Keratinocyte (primary cell): ENCODE results near the gene TLR4. TPM values are rescaled to one million over a fixed set of nuclear protein-coding genes. Genes with fewer than 3 reads are reported as not detected.

Experiments used
- DNase-seq: peaks from one replicate; pipeline ENCODE4 v3.0.0-alpha.2; 2011; ENCODE audit warnings: low read depth, missing footprints, low spot score
- FAIRE-seq: peaks from 2 replicates; lab custom pipeline; 2011; peaks lifted over from hg19 to GRCh38; lab: Jason Lieb, UNC
- H2AFZ ChIP-seq: 2 replicates; pipeline ENCODE4 v1.6.0; 2012; ENCODE audit warnings: low read length, control low read depth, inconsistent platforms; ENCODE audit not compliant: control insufficient read depth
- H3K27ac ChIP-seq: 2 replicates; pipeline ENCODE4 v1.5.1; 2011; ENCODE audit warnings: low read length; ENCODE audit not compliant: control insufficient read depth, insufficient read depth
- H3K27me3 ChIP-seq: 3 replicates; pipeline ENCODE4 v1.6.0; 2011; ENCODE audit warnings: low read length; ENCODE audit not compliant: control insufficient read depth, insufficient read depth; ENCODE audit errors: extremely low read depth
- H3K36me3 ChIP-seq, 2 experiments: 2 replicates in 1 of 2; 3 replicates in 1 of 2; pipeline ENCODE4 v1.5.1; 2011; ENCODE audit warnings: low read length in 2 of 2, mild to moderate bottlenecking in 1 of 2; ENCODE audit not compliant: control insufficient read depth in 2 of 2, insufficient read depth in 2 of 2; ENCODE audit errors: extremely low read depth in 1 of 2
- H3K4me1 ChIP-seq: 3 replicates; pipeline ENCODE4 v1.5.1; 2011; ENCODE audit warnings: low read length; ENCODE audit not compliant: control insufficient read depth, insufficient read depth; ENCODE audit errors: extremely low read depth
- H3K4me2 ChIP-seq: 3 replicates; pipeline ENCODE4 v1.6.0; 2011; ENCODE audit warnings: low read depth, low read length; ENCODE audit not compliant: control insufficient read depth, insufficient read depth; ENCODE audit errors: extremely low read depth
- H3K4me3 ChIP-seq, 3 experiments: fragments of 200-600 bp in 1 of 3; sonication (generic) in 1 of 3; 2 replicates in 2 of 3; 3 replicates in 1 of 3; pipeline ENCODE4 v1.5.1; 2011 to 2016; ENCODE audit warnings: low read length in 3 of 3, mild to moderate bottlenecking in 3 of 3, control low read depth in 2 of 3, inconsistent platforms in 1 of 3, low read depth in 1 of 3, mixed read lengths in 1 of 3, mixed run types in 1 of 3, moderate library complexity in 1 of 3; ENCODE audit not compliant: control insufficient read depth in 2 of 3, insufficient read depth in 2 of 3; ENCODE audit errors: extremely low read depth in 1 of 3
- H3K79me2 ChIP-seq: 2 replicates; pipeline ENCODE4 v1.6.0; 2012; ENCODE audit warnings: low read length; ENCODE audit not compliant: control insufficient read depth, insufficient read depth
- H3K9ac ChIP-seq: 3 replicates; pipeline ENCODE4 v1.6.0; 2011; ENCODE audit warnings: low read length; ENCODE audit not compliant: control insufficient read depth, insufficient read depth; ENCODE audit errors: extremely low read depth
- H3K9me1 ChIP-seq: 3 replicates; pipeline ENCODE4 v1.6.0; 2011; ENCODE audit warnings: low read length; ENCODE audit not compliant: control insufficient read depth, insufficient read depth; ENCODE audit errors: extremely low read depth
- H3K9me3 ChIP-seq: 2 replicates; pipeline ENCODE4 v1.5.1; 2012; ENCODE audit warnings: low read depth, low read length; ENCODE audit not compliant: control insufficient read depth
- H4K20me1 ChIP-seq: 3 replicates; pipeline ENCODE4 v1.6.0; 2011; ENCODE audit warnings: low read length; ENCODE audit not compliant: control insufficient read depth, insufficient read depth; ENCODE audit errors: extremely low read depth
- CTCF ChIP-seq, 3 experiments: IDR thresholded peaks in 1 of 3; conservative IDR thresholded peaks in 1 of 3; optimal IDR thresholded peaks in 1 of 3; 2 replicates in 2 of 3; 3 replicates in 1 of 3; pipeline versions ENCODE3 to v1.5.1; 2011; ENCODE audit warnings: low read length in 3 of 3, mild to moderate bottlenecking in 3 of 3, moderate library complexity in 2 of 3, control low read depth in 1 of 3, inconsistent platforms in 1 of 3; ENCODE audit not compliant: insufficient read depth in 2 of 3; ENCODE audit errors: extremely low read depth in 1 of 3
- EZH2 ChIP-seq: IDR thresholded peaks from one replicate; pipeline ENCODE4 v1.6.1; 2012; ENCODE audit warnings: inconsistent platforms, mild to moderate bottlenecking, low read length, moderate library complexity
- dilution Hi-C: fragments of 300-500 bp; cut with MboI; formaldehyde crosslinking; loops from one replicate; pipeline ENCODE4 v1.7.0; 2020; ENCODE audit warnings: low sequenced_read_pairs; ENCODE audit not compliant: extremely low pct_ligation_motif_present
- polyA plus RNA-seq, 5 experiments: library from polyadenylated mRNA; depleted of rRNA in 3 of 5; stranded (reverse) in 3 of 5; stranded (forward) in 1 of 5; unstranded in 1 of 5; fragments of >200 nt; gene quantifications; 1 replicate in 1 of 5; 2 replicates in 3 of 5; 3 replicates in 1 of 5; pipeline versions ENCODE4 v1.2.1 to v1.2.3, GENCODE V29; 2011 to 2012; ENCODE audit warnings: missing spikeins in 2 of 5, low read depth in 1 of 5, low replicate concordance in 1 of 5

TLR4 gene
- polyA plus RNA-seq, 1 donor (not counting 4 experiments of a cell fraction or from before 2014, with no cell fraction given): 0.09 TPM

- H3K9ac ChIP-seq: no peak overlapping the region
- no peaks in the 10 kb centered on the region for H3K27me3 ChIP-seq
- no peak for DNase-seq
- no peak overlapping the region for H3K27ac ChIP-seq
- dilution Hi-C loops: no loop called here
- no peaks in the 10 kb centered on the region for H3K9me3 ChIP-seq
- no peak overlapping the region for H2AFZ ChIP-seq
- no peak for FAIRE-seq
- H3K4me3 ChIP-seq: no peak overlapping the region
- H3K79me2 ChIP-seq: no peaks in the 10 kb centered on the region
- no peaks in the 10 kb centered on the region for H3K36me3 ChIP-seq
- H3K4me1 ChIP-seq: no peaks in the 10 kb centered on the region
- no peak for TF ChIP-seq CTCF (optimal IDR thresholded peaks at IDR 0.05 in 1 of 3, IDR thresholded peaks at IDR 0.05 in 1 of 3, conservative IDR thresholded peaks at IDR 0.05 in 1 of 3; ENCODE audit: extremely low read depth in 1 of 3, insufficient read depth in 2 of 3, low read length in 3 of 3)
- TF ChIP-seq EZH2: no peak
- H4K20me1 ChIP-seq: no peaks in the 10 kb centered on the region
- no peak overlapping the region for H3K4me2 ChIP-seq
- H3K9me1 ChIP-seq: no peaks in the 10 kb centered on the region
These were observed 31.8 kb upstream of the TLR4 start for GRCh38 chr9:117672369-117672768.

GRCh38 chr9:117677572-117677971 is 26.6 kb upstream of the TLR4 start:
- FAIRE-seq (no peak), DNase-seq (no peak)
- Histone ChIP-seq H3K9ac (no peak overlapping the region), H3K27me3 (no peaks in the 10 kb centered on the region), H3K4me1 (no peaks in the 10 kb centered on the region), H3K4me2 (no peak overlapping the region), H4K20me1 (no peaks in the 10 kb centered on the region), H3K9me3 (no peaks in the 10 kb centered on the region), H3K27ac (no peak overlapping the region), H2AFZ (no peak overlapping the region), H3K9me1 (no peaks in the 10 kb centered on the region), H3K4me3 (no peak overlapping the region), H3K79me2 (no peaks in the 10 kb centered on the region), H3K36me3 (no peaks in the 10 kb centered on the region)
- no peak for TF ChIP-seq CTCF (optimal IDR thresholded peaks at IDR 0.05 in 1 of 3, IDR thresholded peaks at IDR 0.05 in 1 of 3, conservative IDR thresholded peaks at IDR 0.05 in 1 of 3; ENCODE audit: extremely low read depth in 1 of 3, insufficient read depth in 2 of 3, low read length in 3 of 3)
- TF ChIP-seq EZH2: no peak
- dilution Hi-C loops: no loop called here
